Measurements from ENCODE around the gene CDH1.

The CDH1 gene

GRCh38 chr16:68732741-68733399 is 4.2 kb upstream of the CDH1 start:
- DNase-seq (ENCODE audit: extremely low read depth, insufficient read length) = no peak
- Histone ChIP-seq H3K36me3 (ENCODE audit: control insufficient read depth, insufficient read depth, low read length) (no peaks in the 10 kb centered on the region), H3K27me3 (replicated peaks; ENCODE audit: control insufficient read depth, insufficient read depth, low read length) (no peaks in the 10 kb centered on the region; the same call in 1 of the 2 replicates), H3K4me3 (replicated peaks; ENCODE audit: low read depth, low read length) (no peak overlapping the region)
- TF ChIP-seq CTCF (IDR thresholded peaks at IDR 0.05; ENCODE audit: insufficient read depth, low read length, poor library complexity, severe bottlenecking) = no peak

- H3K27me3 ChIP-seq (replicated peaks; ENCODE audit: control insufficient read depth, insufficient read depth, low read length) = no peaks in the 10 kb centered on the region; the same call in 1 of the 2 replicates
- no peak for DNase-seq (ENCODE audit: extremely low read depth, insufficient read length)
- H3K36me3 ChIP-seq (ENCODE audit: control insufficient read depth, insufficient read depth, low read length) = no peaks in the 10 kb centered on the region
- TF ChIP-seq CTCF (IDR thresholded peaks at IDR 0.05; ENCODE audit: insufficient read depth, low read length, poor library complexity, severe bottlenecking) = no peak
- H3K4me3 ChIP-seq (replicated peaks; ENCODE audit: low read depth, low read length) = no peak overlapping the region
Observed at GRCh38 chr16:68733570-68733969, 3.5 kb upstream of the CDH1 start.

- H3K36me3 ChIP-seq (ENCODE audit: control insufficient read depth, insufficient read depth, low read length) = no peaks in the 10 kb centered on the region
- TF ChIP-seq CTCF (IDR thresholded peaks at IDR 0.05; ENCODE audit: insufficient read depth, low read length, poor library complexity, severe bottlenecking) = no peak
- no peaks in the 10 kb centered on the region; the same call in 1 of the 2 replicates for H3K27me3 ChIP-seq (replicated peaks; ENCODE audit: control insufficient read depth, insufficient read depth, low read length)
- no peak overlapping the region for H3K4me3 ChIP-seq (replicated peaks; ENCODE audit: low read depth, low read length)
- no peak for DNase-seq (ENCODE audit: extremely low read depth, insufficient read length)
Observed at GRCh38 chr16:68734782-68735181, 2.3 kb upstream of the CDH1 start.

GRCh38 chr16:68736561-68736960 is 531 bp upstream of the CDH1 start:
- H3K4me3 ChIP-seq (replicated peaks; ENCODE audit: low read depth, low read length) = no peak overlapping the region
- no peaks in the 10 kb centered on the region for H3K36me3 ChIP-seq (ENCODE audit: control insufficient read depth, insufficient read depth, low read length)
- TF ChIP-seq CTCF (IDR thresholded peaks at IDR 0.05; ENCODE audit: insufficient read depth, low read length, poor library complexity, severe bottlenecking) = no peak
- no peaks in the 10 kb centered on the region; the same call in 1 of the 2 replicates for H3K27me3 ChIP-seq (replicated peaks; ENCODE audit: control insufficient read depth, insufficient read depth, low read length)
- no peak for DNase-seq (ENCODE audit: extremely low read depth, insufficient read length)

- DNase-seq (ENCODE audit: extremely low read depth, insufficient read length) = no peak
- H3K36me3 ChIP-seq (ENCODE audit: control insufficient read depth, insufficient read depth, low read length) = no peaks in the 10 kb centered on the region
- H3K4me3 ChIP-seq (replicated peaks; ENCODE audit: low read depth, low read length) = no peak overlapping the region
- no peak for TF ChIP-seq CTCF (IDR thresholded peaks at IDR 0.05; ENCODE audit: insufficient read depth, low read length, poor library complexity, severe bottlenecking)
- no peaks in the 10 kb centered on the region; the same call in 1 of the 2 replicates for H3K27me3 ChIP-seq (replicated peaks; ENCODE audit: control insufficient read depth, insufficient read depth, low read length)
Observed at GRCh38 chr16:68737730-68738629, 888 bp downstream of the CDH1 start.
